Ovary (tissue), 9 donors: Measurements from ENCODE around the gene ADPRHL1. TPM values are rescaled to one million over a fixed set of nuclear protein-coding genes. Genes with fewer than 3 reads are reported as not detected.
A peak's percentile ranks its signal among the peaks of the same experiment; 100 is the strongest.

ENCODE experiments used
- DNase-seq, 5 donors: peaks; one replicate each; pipeline ENCODE4 v3.0.0-alpha.2; 2019 to 2020
- H3K27ac ChIP-seq, 2 donors: fragments of 200-600 bp; one replicate each; pipeline versions ENCODE4 v1.5.1 to v1.8.0; 2019 to 2022
- H3K27me3 ChIP-seq: fragments of 200-600 bp; one replicate; pipeline ENCODE4 v1.8.0; 2022
- H3K36me3 ChIP-seq: fragments of 200-600 bp; sonication (generic); one replicate; pipeline ENCODE4 v1.5.1; 2019
- H3K4me1 ChIP-seq: one replicate; pipeline ENCODE4 v1.8.1; 2013; ENCODE audit warnings: mild to moderate bottlenecking, moderate library complexity; ENCODE audit not compliant: insufficient read depth
- H3K4me3 ChIP-seq: fragments of 200-600 bp; sonication (generic); one replicate; pipeline ENCODE4 v1.5.1; 2017
- H3K9me3 ChIP-seq, 2 donors: fragments of 200-600 bp in 1 of 2; sonication (generic) in 1 of 2; one replicate each; pipeline versions ENCODE4 v1.5.1 to v1.8.1; 2013 to 2019; ENCODE audit warnings: mild to moderate bottlenecking in 1 of 2, moderate library complexity in 1 of 2
- EP300 ChIP-seq: sonication (generic); formaldehyde crosslinking; IDR thresholded peaks from one replicate; pipeline ENCODE4 v1.6.1; 2017; ENCODE audit warnings: antibody characterized with exemption
- POLR2A ChIP-seq: fragments of 450-650 bp; IDR thresholded peaks from one replicate; pipeline ENCODE4 v1.6.1; 2017; ENCODE audit warnings: antibody characterized with exemption, mild to moderate bottlenecking, moderate library complexity
- WGBS, 3 donors: extraction: QIAGEN DNeasy Blood & Tissue Kit in 1 of 3; methylation state at CpG; one replicate each; pipeline versions ENCODE4 v1.1.5 to v1.1.7; 2013 to 2017; 5-methylcytosine and 5-hydroxymethylcytosine counted together
- intact Hi-C, 4 donors: fragments of 100-400 bp; cut with DNase I; formaldehyde crosslinking; loops; one replicate each; pipeline versions ENCODE4 v1.11.0 to v1.15.1; 2022 to 2023
- polyA plus RNA-seq, 2 donors: library from polyadenylated mRNA; stranded (reverse); fragments of 200-250 nt in 1 of 2; fragments of 350-450 nt in 1 of 2; fragmentation: Illumina TruSeq in 1 of 2; extraction: RNeasy Lipid Tissue Mini Kit (QIAGEN cat#74804) in 1 of 2; gene quantifications; one replicate each; pipeline ENCODE4 v1.2.3, GENCODE V29; 2013 to 2014
- total RNA-seq, 7 donors: library from RNA; depleted of rRNA in 2 of 7; stranded (reverse); fragments of >200 nt in 2 of 7; fragmentation: NEBNext Ultra II Directional in 3 of 7; extraction: Animal tissue kit (Norgen Biotek cat#: 25700) in 3 of 7; gene quantifications; one replicate each; pipeline versions ENCODE4 v1.1.0 to v1.2.4, GENCODE V29; 2016 to 2023
- TF ChIP-seq, protein P1 (sequence below), 3 donors: fragments of 450-650 bp in 2 of 3; fragments of 200-600 bp in 1 of 3; IDR thresholded peaks; one replicate each; pipeline versions ENCODE4 v1.5.1 to v1.8.0; 2016 to 2022; ENCODE audit warnings: antibody characterized with exemption in 3 of 3, mild to moderate bottlenecking in 1 of 3
- donor health status: DM: no; HTN: no; CAD: no; lungs with moderate emphysema.
- donor health status: DM: no; HTN: no; CAD: no.
- donor health status: Bipolar disorder and iron deficiency.
- donor health status: DM: yes; HTN: yes; CAD: no.
- donor health status: DM: no; HTN: no; CAD: no.
- donor health status: DM: yes; HTN: yes; CAD: no.

The ADPRHL1 gene
- total and polyA plus RNA-seq, 9 donors, result 1.6 to 5.0 (median 2.2) TPM

DNA sequence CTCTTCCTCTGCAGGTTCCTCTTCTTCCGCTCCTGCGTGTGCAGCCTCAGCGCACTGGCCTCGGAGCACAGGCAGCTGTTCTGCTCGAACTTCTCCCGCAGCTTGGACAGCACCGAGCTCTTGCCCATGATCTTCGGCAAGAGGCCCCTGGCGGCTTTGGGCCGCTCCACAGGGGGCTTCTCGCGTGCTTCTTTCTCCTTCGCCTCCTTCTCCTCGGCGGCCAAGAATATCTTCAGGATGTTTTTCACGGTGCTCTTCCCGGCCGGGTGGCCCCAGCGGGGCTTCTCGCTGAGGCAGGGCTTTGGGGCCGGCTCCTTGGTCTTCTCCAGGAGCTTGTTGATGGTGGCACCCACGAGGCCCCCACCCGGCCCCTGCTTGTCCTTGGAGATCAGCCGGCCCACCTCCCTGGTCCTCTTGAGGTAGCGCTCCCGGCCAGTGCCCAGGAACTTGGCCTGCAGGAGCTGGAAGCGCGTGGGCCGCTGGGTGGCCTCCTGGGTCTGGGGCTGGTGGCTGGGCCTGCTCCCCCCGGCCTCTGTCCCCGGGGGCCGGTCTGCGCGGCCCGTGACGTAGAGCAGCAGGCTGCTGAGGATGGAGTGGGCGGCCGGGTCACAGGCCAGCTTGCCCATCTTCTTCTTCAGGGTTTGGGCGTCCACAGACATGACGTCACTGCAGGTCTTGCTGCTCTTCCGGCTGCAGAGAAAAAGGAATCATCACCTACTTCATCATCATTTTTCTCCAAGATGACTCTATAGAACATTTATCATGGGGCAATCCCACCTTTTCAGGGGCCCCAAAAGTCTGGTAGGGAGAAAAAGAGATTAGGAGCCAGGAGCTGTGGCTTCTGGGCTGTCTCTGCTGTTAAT lies 45.5 kb downstream of the ADPRHL1 start:
- no peaks in the 10 kb centered on the region for H3K36me3 ChIP-seq
- TF ChIP-seq EP300 (no peak), POLR2A (no peak)
- TF ChIP-seq, protein P1, sequence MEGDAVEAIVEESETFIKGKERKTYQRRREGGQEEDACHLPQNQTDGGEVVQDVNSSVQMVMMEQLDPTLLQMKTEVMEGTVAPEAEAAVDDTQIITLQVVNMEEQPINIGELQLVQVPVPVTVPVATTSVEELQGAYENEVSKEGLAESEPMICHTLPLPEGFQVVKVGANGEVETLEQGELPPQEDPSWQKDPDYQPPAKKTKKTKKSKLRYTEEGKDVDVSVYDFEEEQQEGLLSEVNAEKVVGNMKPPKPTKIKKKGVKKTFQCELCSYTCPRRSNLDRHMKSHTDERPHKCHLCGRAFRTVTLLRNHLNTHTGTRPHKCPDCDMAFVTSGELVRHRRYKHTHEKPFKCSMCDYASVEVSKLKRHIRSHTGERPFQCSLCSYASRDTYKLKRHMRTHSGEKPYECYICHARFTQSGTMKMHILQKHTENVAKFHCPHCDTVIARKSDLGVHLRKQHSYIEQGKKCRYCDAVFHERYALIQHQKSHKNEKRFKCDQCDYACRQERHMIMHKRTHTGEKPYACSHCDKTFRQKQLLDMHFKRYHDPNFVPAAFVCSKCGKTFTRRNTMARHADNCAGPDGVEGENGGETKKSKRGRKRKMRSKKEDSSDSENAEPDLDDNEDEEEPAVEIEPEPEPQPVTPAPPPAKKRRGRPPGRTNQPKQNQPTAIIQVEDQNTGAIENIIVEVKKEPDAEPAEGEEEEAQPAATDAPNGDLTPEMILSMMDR (IDR thresholded peaks at IDR 0.05), result no peak
- WGBS, 3 donors, result 71 to 83% (median 77%) methylated on average over 40 to 41 of the region's 41 CpGs
- no peaks in the 10 kb centered on the region for H3K4me1 ChIP-seq
- intact Hi-C loops, result loop anchor here in 1 of 4 donors (10.0 kb wide), 1 partner anchor 463 kb away; no protein-coding TSS in a partner anchor
- peak in 1 of 5 donors; percentile 26 for DNase-seq
- no peak overlapping the region for H3K4me3 ChIP-seq
- no peak overlapping the region for H3K27ac ChIP-seq
- H3K27me3 ChIP-seq, result no peaks in the 10 kb centered on the region
- no peaks in the 10 kb centered on the region for H3K9me3 ChIP-seq

DNA sequence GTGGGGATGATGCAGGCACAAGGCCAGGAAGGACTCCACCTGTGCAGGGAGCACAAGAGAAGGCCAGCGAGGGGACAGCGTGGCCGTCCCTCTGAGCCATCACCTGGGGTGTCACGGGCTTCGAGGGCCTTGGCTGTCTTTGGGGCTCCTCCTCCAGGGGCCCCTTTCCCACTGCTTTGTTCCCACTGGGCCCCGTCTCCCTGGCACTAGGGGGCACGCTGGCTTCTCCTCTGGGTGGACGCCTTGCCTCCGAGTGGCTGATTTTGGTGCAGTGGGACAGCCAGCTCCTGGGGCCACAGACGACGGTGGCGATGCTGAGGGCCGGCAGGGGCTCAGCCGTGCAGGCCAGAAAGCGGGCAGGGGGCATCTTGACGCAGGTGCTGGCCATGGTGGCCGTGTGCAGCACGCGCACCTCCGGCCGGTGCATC lies 46.2 kb downstream of the ADPRHL1 start:
- peak in 1 of 5 donors; percentile 19 for DNase-seq
- Histone ChIP-seq H3K4me1 (no peaks in the 10 kb centered on the region), H3K27me3 (no peaks in the 10 kb centered on the region), H3K36me3 (no peaks in the 10 kb centered on the region), H3K9me3 (no peaks in the 10 kb centered on the region), H3K4me3 (no peak overlapping the region), H3K27ac (no peak overlapping the region)
- intact Hi-C loops, result loop anchor here in 1 of 4 donors (10.0 kb wide), 1 partner anchor 462 kb away; no protein-coding TSS in a partner anchor
- TF ChIP-seq EP300 (no peak), POLR2A (no peak)
- TF ChIP-seq, protein P1 (IDR thresholded peaks at IDR 0.05), result no peak
- 86 to 89% (median 88%) methylated on average over 21 of the region's 21 CpGs for WGBS, 3 donors

DNA sequence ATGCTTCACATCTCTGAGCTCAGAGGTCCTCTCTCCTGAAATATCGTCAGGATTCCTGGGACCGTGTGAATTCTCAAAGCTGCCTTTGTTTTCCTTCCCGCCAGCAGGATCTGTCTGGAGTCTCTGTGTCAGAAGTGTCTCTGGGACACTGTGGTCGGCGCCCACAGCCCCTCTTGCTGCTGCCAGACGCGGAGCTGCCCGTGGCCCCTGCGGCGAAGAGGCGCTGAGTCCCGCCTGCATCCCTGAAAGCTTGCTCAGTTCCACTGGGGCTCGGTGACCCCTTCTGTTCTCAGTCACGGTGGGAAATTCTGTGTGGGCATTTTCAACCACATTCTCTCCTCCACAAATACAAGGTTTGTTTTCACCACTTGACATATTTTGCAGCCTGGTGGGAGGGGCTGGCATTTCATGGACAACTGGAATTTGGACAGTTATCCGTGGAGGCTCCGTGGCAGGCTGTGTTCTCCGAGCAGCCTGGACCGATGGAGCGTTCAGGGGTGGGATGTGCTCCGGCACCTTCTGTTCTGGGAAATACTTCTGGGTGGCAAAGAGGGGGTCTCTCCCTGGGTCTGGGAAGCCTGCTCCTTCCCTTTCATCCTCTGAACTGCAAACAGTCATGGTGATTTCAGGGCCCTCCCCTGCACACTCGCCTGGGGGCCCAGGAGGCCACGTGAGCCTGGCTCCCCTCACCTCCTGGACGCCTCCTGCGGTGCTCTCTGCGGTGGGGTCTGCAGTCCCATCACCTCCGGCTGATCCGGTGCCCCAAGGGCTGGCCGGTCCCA lies 46.8 kb downstream of the ADPRHL1 start:
- 47 to 60% (median 52%) methylated on average over 28 of the region's 28 CpGs for WGBS, 3 donors

More for the DNA sequence above, 46.8 kb downstream of the ADPRHL1 start:
- no peaks in the 10 kb centered on the region for H3K4me1 ChIP-seq
- no peaks in the 10 kb centered on the region for H3K9me3 ChIP-seq
- H3K27ac ChIP-seq, result no peak overlapping the region
- DNase-seq, result peak in 2 of 5 donors; percentile 10 to 25
- H3K4me3 ChIP-seq, result no peak overlapping the region
- TF ChIP-seq, protein P1 (IDR thresholded peaks at IDR 0.05), result no peak
- TF ChIP-seq EP300 (no peak), POLR2A (no peak)
- H3K36me3 ChIP-seq, result no peaks in the 10 kb centered on the region
- intact Hi-C loops, result loop anchor here in 1 of 4 donors (10.0 kb wide), 1 partner anchor 462 kb away; no protein-coding TSS in a partner anchor
- no peaks in the 10 kb centered on the region for H3K27me3 ChIP-seq
